ENCODE data around the gene SPACA6.
A peak's percentile ranks its signal among the peaks of the same experiment; 100 is the strongest.

Gene SPACA6

DNA sequence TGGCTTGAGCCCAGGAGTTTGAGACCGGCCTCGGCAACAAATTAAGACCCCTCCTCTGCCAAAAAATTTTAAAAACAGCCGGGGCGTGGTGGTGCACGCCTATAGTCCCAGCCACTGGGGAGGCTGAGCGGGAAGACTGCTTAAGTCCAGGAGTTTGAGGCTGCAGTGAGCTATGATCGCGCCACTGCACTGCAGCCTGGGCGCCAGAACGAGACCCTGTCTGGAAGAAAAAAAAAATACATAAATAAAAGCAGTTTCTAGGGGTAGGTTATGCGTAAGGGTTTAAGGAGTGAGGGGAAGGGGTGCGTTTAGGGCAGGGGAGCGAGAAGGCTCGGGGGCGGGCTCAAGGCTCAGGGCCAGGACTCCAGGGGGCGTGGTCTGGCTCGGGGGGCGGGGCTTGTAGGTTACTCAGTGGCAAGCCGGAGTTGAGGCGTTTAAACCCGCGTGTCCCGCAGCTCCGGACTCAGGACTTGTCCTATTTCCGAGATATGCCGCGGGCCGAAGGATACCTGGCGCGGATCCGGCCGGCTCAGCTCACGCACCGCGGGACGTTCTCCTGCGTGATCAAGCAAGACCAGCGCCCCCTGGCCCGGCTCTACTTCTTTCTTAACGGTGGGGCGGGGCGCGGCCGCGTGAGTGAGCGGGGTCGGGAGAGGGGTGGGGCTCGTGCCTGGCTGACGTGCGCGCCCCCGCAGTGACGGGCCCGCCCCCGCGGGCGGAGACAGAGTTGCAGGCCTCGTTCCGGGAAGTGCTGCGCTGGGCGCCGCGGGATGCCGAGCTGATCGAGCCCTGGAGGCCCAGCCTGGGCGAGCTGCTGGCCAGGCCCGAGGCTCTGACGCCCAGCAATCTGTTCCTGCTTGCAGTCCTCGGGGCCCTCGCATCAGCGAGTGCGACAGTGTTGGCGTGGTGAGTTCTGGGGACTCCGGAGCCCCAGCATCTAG, 10.7 kb downstream of the SPACA6 start:
- peak; percentile 95 for DNase-seq (ENCODE audit: low spot score)

DNA sequence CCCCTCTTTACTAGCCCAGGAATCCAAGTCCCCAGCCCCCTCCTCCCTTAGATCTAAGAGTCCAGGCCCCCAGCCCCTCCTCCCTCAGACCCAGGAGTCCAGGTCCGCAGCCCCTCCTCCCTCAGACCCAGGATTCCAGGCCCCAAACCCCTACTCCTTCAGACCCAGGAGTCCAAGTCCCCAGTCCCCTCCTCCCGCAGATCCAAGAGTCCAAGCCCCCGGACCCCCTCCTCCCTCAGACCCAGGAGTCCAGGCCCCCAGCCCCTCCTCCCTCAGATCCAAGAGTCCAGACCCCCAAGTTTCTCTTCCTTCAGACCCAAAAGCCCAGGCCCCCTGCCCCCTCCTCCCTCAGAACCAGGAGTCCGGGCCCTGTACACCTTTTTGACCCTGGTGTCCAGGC, 11.5 kb downstream of the SPACA6 start:
- no peak for DNase-seq (ENCODE audit: low spot score)

DNA sequence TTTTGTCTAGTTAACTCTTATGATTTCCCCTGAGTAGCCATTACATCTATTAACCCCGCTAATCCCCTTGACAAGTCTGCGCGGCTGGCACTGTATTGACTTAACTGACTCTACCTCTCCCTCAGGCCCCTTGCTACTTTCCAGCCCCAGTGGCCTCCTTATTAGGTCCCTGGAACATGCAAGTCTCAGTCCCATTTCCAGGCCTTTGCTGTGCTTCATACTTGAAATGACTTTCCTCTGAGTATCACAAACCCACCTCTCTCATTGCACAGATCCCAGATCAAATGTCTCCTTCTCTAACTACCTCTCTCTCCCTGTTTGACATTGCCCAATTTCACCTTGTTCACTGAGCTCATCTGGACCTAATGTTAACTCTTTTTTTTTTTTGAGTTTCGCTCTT, 13.2 kb downstream of the SPACA6 start:
- DNase-seq (ENCODE audit: low spot score): no peak

DNA sequence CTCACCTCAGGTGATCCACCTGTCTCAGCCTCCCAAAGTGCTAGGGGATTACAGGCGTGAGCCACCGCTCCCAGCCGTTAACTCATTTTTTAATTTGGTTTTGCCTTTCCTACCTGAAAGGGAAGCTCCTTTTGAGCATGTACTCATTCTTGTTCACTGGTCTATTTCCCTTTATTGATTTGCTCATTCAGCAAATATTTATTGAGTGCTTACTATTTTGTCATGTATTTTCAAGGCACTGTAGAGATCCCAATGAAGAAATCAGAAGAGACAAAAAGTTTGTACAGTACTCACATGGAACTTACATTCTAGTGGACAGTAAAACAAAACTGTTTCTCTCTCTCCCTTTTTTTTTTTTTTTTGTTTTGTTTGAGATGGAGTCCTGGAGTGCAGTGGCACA, 13.8 kb downstream of the SPACA6 start:
- no peak for DNase-seq (ENCODE audit: low spot score)

DNA sequence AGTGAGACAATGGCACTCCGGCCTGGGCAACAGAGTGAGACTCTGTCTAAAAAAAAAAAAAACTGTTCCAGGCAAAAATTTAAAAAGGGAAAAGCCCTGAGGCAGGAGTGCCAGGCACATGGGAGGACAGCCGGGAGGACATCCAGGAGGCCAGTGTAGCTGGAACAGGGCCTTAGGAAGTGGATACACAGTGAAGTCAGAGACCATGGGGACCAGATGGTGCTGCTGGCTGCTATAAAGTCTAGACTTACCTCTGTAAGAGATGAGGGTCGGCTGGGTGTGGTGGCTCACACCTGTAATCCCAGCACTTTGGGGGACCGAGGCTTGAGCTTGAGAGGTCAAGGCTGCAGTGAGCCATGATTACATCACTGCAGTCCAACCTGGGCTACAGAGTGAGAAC, 15.7 kb downstream of the SPACA6 start:
- no peak for DNase-seq (ENCODE audit: low spot score)

DNA sequence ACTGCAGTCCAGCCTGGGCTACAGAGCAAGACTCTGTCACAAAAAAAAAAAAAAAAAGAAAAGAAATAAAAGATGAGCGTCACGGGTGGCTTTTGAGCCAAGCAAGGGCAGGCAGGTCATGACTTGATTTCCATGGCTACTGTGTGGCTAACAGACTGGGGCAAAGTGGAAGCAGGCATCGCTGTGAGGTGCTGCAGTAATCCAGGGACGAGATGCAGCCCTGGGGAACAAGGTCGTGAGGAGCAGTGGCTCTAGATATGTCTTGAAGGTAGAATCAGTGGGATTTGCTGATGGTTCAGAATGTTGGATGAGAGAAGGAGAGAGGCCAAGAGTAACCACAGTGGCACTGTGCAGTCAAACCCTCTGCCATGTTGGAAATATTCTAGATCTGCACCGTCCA, 16.4 kb downstream of the SPACA6 start:
- DNase-seq (ENCODE audit: low spot score): no peak

DNA sequence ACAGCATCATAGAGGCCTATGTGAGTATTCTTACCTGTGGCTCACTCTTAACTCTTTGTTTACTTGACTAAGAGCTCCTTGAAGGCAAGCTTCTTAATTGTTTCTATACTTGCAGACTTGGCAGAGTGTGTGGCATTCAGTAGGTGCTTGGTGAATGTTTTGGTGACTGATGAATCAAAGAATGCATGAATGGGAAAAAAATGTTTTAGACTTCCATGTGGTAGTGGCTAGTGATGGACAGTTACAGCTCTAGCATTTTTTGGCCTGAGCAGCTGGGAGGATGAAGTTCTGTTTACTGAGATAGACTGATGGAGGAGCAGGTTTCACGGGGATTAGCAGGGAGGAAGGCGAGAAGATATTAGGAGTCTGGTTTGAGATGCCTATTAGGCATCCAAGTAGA, 17.0 kb downstream of the SPACA6 start:
- DNase-seq (ENCODE audit: low spot score): no peak

DNA sequence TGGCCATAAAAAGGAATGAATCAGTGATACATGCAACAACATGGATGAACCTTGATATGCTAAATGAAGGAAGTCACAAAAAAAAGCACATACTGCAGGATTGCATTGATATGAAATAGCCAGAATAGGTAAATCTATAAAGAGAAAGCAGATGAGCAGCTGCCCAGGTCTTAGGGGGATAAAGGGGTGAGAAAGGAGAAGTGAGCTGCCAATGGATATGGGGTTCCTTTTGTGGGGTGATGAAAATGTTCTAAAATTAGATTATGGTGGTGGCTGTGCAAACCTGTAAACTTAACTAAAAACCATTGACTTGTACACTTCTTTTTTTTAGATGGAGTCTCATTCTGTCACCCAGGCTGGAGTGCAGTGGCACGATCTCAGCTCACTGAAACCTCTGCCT, 18.6 kb downstream of the SPACA6 start:
- no peak for DNase-seq (ENCODE audit: low spot score)

DNA sequence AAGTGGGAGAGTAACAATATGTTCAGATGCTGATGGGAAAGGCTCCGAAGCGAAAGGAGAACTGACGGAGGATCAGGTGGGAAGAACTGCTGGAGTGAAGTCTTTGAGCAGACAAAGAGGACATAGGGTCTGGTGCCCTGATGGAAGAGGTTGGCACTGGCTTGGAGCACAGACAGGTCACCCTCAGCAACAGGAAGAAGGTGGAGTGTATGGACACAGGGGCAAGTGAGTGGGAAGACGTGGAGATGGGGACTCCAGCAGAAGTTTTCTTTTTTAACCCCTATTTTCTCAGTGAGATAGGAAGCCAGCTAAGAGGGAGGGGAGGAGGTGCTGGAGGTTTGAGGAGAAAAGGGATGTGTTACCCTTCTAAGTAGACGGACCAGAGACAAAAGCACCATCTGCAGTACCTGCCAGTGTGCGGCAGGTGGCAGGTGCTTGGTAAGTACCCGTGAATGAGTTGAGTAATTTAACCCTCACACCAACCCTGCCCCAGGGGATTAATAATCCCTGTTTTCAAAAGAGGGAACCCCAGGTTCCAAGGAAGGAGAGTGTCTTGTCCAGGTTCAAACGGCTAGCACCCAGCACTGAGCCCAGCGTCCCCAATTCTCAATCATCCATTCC, 19.4 kb downstream of the SPACA6 start:
- DNase-seq (ENCODE audit: low spot score): no peak

DNA sequence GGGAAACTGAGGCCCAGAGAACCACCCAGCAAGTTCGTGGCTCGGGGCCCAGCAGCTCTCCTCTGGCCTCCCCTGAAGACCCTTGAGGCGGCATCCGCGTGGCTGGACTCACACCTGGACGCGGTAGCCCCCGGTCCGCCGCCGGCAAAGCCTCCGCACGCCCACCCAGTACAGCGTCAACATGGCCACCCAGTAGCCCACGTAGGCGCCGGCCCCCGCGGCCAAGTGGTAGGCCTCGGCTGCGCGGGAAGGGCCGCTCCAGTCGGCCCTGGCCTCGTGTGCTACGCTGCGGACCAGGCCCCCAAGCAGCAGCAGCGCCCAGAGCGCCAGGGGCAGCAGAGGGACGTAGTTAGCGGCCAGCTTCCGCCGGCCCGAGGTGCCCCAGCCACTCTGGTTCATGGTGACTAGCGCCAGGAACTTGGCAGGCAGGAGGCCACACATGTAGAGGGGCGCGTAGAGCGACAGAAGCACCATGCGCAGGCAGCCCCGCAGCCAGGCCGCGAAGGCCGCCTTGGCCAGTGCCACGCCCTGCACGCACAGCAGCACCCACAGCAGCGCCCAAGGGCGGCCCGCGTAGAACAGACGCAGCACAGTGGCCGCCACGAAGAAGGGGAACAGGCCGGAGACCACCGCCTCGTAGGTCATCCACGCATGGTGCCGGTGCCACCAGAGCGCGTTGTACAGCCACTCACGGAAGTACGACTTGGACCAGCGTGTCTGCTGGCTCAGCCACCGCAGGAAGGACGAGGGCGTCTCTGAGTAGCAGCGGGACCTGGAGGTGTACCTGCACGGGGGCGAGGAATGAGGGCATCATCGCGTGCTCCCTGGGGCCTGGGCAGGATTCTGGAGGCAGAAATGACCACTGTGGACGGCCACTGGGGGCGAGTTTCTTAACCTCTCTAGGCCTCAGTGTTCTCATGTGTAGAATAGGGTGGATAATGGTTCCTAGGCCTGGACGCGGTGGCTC, 20.5 kb downstream of the SPACA6 start:
- no peak for DNase-seq (ENCODE audit: low spot score)

DNA sequence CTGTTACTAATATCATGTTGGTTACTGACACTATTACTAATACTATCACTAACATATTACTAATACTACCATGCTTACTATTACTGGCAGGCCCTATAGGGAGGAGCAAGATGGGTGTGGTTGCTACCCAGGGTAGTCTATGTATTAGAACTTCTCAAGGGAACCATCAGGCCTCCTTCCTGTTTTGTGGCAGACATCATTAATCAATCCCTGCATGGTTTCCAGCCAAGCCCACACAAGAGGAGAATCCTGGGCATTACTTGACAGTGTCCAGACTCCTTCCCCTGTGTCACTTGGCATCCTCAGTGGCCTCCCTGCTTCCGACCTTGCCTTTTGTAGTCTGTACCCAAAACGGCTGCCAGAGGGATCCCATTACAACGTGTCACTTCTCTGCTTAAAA, 21.7 kb downstream of the SPACA6 start:
- DNase-seq (ENCODE audit: low spot score): no peak

DNA sequence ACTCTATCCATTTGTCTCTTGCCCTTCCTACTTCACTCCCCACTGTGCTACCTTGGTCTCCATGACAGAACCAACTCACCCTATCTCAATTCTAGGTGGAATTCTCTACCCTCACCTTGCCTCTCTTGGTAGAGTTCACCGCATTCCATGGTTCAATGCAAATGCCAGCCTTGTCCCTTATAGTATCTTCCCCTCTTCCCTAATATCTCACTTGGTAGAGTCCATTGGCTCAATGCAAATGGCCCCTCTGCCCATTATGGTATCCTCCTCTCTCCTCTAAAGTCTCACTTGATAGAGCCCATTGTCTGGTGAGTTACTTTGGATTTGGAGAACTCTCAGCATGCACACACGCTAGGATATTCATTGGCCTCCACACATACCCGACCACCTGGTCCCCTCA, 22.7 kb downstream of the SPACA6 start:
- no peak for DNase-seq (ENCODE audit: low spot score)

DNA sequence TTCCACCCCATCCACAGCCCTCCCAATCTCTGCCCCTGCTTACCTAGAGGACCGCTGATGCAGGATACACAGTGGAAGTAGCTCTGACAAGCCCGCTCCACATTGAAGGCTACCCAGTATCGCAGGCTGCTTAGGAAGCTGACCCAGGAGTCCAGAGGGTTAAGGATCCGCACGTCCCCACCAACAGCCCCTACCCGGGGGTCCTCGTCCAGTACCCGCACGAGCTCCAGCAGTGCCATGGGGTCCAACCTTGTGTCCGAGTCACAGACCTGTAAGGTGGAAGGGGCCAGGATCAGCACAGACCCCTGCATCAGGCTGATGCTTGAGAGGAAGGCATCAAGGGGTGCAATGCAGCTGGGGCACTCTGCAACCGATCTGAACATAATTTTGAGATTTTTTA, 23.8 kb downstream of the SPACA6 start:
- no peak for DNase-seq (ENCODE audit: low spot score)

DNA sequence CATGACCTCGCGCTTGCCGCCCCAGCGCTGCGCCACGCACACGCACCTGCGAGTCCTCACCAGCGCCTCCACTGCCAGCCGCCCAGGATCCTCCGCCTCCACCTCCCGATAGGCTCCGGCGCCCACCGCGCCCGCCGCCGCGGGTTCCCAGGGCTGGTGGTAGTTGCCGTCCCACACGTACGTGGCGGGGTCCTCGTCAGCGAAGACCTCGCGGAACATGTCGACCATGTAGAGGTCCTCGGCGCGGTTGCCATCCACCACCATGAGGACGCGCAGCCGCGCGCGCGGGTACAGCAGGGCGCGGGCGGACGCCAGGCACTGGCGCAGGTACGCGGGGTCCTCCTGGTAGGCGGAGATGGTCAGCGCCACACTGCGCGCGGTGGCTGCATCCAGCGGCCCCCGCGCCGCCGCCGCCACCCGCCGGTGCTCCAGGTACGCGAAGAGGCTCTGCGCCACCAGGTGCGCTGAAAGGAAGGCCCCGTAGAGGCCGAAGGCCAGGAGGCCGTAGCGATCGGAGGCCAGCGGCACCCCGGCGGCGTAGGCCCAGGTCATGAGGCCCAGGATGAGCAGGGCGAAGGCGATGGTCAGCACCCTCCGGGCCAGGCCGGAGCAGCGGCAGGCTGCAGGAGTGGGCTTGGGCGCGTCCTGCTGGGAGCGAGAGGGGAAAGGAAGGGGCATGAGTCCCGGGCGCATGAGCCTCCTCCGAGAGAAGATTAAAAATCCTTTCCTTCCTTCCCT, 26.3 kb downstream of the SPACA6 start:
- no peak for DNase-seq (ENCODE audit: low spot score)

DNA sequence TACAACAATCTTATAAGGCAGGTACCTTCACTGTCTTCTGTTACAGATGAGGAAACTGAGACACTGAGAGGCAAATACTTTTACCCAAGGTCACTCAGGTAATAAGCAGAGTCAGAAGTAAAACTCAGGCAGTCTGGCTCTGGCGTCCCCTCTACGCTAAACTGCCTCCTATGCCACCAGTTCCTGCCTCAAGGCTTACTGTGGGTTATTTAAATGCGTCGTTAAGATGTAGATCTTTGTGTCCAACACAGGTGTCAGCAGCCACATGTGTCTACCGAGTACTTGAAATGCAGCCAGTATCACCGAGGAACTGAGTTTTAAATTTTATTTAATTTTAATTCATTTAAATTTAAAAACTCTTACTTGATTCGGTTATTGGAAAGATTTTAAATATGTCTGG, 28.8 kb downstream of the SPACA6 start:
- DNase-seq (ENCODE audit: low spot score): no peak

DNA sequence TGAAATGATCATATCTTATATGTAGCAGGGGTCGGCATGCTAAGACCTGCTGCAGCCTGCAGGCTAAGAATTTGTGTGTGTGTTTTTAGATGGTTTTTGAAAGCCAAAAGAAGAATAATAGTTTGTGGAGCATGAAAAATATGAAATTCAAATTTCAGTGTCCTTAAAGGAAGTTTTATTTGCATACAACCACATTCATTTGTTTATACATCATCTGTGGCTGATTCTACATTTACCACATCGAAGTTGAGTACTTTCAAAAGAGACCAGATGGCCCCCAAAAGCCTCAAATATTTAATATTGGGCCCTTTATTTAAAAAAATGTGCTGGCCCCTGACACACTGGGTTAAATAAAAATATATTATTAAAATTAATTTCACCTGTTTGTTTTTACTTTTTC, 29.4 kb downstream of the SPACA6 start:
- DNase-seq (ENCODE audit: low spot score): no peak

DNA sequence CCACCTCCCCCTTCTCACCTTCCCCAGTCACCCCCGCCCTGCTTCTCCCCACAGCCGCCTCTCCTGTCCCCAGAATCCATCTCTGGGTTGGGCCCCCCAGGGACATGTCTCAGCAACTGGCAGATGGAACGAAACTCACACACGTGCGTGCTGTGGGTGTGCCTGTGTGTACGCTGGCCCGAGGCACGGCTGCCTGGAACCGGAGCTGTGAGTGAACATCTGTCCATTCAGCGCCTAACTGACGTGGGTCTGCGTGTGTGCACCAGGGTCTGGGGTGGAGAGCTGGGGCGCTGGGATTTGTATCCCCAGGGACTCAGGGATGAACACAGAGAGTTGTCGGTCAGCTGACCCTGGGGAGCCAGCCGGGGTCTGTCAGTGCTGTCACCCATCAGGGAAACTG, 31.4 kb downstream of the SPACA6 start:
- DNase-seq (ENCODE audit: low spot score): no peak

DNA sequence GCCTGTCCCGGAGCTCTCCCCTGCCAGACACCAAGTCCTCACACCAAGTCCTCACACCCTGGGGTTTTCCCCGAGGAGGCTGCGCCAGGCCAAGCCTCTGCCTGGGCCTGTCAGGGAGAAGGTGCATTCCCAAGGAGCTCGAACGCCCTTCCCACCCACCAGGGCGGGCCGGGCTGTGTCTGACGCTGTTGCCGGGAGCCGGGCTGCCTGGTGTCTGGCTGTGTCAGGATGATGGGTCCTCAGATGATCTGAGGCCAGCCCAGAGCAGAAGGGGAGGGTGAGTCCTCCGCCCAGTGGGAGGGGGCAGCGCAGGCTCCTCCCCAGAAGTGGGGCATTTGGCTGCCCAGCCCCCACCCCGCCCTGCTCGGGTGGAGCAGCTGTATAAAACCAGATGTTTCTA, 32.9 kb downstream of the SPACA6 start:
- no peak for DNase-seq (ENCODE audit: low spot score)

DNA sequence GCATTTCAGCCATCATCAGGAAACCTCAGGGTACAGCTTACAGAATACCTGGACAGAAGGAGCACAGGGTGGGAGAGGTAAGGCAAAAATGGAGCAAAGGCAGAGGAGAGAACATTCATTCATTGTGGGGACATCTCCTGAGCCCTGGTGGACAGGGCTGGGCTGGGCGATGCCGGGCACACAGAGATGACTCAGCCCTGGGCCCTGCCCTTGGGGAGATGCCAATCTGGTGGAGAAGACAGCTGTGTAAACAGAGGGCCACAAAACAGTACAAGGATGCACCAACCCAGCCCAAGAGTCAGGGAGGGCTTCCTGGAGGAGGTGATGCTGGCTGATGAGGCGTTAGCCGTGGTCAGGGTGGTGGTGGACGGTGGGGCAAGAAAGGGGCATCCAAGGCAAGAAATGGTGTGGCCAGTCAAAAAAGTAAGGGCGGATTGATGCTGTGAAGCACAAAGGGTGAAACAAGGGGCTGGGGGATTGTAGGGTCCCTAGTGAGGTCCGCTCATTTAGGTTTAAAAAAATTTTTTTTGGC, 34.3 kb downstream of the SPACA6 start:
- no peak for DNase-seq (ENCODE audit: low spot score)

DNA sequence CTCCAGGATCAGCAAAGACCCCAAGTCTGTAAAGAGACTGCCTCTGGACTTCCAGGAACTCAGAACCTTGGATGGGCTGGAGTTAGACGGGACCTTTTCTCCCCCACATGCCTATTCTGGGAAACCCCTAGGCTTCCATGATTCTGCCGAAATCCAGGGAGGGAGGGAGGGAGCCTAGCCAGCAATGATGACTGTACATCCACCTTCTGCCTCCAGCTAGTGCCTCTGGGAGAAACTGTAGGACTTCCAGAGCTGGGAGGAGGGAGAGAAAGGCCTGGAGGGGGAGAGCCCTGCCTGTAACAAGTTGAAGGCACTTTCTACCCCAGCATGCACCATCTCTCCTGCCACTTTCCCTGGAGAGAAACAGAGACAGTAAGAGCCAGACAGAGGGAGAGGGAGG, 36.7 kb downstream of the SPACA6 start:
- no peak for DNase-seq (ENCODE audit: low spot score)

DNA sequence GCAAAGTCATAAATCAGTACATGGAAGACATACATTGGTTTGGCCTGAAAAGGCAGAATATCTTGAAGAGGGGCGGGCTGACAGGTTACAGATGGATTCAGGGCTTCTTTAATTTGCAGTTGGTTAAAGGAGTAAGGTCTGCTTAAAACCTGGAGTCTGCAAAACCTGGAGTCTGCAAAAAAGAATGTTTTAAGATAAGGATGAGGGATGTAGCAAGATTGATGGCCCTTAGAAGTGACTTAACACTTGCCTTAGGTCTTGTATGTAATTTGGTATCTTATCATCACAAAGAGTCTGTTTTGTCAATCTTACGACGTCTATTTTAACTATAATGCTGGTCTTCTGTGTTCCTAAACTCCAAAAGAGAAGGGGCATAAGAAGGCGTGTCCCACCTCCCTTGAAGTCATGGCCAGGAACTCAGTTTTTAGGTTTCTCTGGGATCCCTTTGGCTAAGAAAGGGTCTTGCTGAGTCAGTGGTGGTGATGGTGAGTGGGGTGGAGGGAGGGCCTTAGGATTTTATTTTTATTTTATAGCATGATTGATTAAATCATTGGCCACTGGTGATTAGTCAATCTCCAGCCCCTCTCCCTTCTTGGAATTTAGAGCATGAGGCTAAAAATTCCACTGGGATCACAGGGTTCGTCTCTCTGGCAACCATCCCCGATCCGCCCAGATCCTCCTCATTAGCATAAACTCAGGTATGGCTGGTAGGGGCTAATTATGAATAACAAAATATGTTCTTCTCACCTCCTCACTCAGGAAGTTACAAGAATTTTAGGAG, 40.8 kb downstream of the SPACA6 start:
- DNase-seq (ENCODE audit: low spot score): no peak
